ENCODE results near the gene RAD51B.

Gene RAD51B

DNA sequence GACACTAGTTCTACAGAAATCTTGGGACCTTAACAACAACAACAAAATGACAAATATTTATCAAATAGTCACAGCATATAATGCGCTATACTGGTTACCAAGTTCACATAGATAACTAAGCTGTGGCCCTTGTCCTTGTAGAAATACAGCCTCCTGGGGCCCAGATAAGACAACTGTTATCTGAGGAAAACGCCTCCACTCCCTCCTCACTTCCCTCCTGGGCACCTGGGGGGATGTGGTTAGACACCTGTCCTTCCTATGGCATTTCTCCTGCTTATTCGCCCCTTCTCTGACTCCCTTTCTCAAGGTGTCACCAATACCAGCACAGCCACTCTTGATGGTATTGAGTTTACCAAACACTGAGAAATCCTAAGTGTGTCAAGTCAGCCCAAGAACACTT is 419.4 kb downstream of the RAD51B start:
- TF ChIP-seq, protein P1, sequence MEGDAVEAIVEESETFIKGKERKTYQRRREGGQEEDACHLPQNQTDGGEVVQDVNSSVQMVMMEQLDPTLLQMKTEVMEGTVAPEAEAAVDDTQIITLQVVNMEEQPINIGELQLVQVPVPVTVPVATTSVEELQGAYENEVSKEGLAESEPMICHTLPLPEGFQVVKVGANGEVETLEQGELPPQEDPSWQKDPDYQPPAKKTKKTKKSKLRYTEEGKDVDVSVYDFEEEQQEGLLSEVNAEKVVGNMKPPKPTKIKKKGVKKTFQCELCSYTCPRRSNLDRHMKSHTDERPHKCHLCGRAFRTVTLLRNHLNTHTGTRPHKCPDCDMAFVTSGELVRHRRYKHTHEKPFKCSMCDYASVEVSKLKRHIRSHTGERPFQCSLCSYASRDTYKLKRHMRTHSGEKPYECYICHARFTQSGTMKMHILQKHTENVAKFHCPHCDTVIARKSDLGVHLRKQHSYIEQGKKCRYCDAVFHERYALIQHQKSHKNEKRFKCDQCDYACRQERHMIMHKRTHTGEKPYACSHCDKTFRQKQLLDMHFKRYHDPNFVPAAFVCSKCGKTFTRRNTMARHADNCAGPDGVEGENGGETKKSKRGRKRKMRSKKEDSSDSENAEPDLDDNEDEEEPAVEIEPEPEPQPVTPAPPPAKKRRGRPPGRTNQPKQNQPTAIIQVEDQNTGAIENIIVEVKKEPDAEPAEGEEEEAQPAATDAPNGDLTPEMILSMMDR (IDR thresholded peaks at IDR 0.05; ENCODE audit: borderline replicate concordance, insufficient read depth, low read depth, low read length), result no peak
- no peak overlapping the region for H3K4me3 ChIP-seq (ENCODE audit: low read depth, low read length)

DNA sequence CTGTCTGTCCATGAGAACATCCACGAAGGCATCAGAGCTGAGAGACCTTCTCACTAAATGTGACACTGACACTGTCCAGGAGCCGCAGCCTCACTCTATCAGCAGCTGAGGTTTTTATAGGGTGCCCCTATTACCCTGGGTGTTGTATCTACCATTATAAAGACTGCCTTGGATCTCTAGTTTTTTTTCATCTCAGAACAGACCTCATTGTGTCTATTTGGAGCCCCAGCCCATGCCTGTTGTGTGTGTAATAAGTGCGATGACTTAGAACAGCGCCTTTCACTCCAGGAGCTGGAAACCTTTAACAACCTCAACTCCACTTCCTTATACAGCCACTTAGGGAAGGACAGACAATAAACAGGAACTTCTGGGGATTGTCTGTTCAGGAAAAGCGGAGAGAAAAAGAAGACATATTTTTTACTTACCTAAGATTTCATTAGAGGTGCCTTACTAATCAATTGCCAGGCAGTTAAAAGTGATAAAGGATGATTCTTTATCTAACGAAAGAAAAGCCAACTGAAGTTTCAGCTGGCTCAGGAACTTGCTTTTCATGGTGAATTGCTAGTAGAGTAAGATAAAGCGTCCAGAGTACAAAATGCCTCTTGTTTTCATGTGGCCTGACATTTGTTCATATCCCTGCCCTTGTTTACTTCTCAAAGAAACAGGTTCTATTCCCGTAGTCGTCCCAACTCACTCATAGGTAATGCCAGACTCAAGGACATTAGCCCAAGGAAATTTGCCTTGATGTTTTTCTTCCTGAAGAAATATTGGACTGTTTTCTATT is 420.6 kb downstream of the RAD51B start:
- H3K4me3 ChIP-seq (ENCODE audit: low read depth, low read length), result no peak overlapping the region
- TF ChIP-seq, protein P1 (IDR thresholded peaks at IDR 0.05; ENCODE audit: borderline replicate concordance, insufficient read depth, low read depth, low read length), result no peak

DNA sequence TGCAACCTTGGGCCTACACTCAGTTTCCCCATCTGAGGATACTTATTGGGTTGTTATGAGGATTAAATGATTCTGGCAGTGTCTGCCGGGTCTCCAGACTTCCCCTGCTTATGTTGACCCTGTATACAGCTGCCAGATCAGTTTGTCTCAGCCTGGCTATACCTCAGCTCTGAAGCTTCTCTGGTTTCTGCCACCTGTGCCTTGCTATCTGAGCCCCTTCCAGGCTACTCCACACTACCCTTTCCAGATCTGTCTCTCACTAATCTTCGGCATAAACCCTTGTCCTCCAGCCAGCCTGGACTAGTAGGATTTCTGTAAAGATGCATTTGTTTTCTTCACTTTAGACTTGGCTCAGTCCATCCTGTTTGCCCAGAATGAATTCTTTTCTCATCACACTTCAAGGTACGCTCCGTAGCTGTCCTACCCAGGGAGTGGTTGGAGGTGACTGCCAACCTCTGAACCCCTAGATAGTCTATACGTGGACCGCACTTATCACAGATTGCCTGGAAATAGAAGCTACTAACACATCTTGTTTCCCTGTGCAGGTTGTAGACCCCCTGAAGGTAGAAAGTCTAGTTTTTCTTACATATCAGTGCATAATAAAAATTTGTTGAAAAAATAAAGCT is 422.4 kb downstream of the RAD51B start:
- H3K4me3 ChIP-seq (ENCODE audit: low read depth, low read length), result no peak overlapping the region
- TF ChIP-seq, protein P1 (IDR thresholded peaks at IDR 0.05; ENCODE audit: borderline replicate concordance, insufficient read depth, low read depth, low read length), result no peak

DNA sequence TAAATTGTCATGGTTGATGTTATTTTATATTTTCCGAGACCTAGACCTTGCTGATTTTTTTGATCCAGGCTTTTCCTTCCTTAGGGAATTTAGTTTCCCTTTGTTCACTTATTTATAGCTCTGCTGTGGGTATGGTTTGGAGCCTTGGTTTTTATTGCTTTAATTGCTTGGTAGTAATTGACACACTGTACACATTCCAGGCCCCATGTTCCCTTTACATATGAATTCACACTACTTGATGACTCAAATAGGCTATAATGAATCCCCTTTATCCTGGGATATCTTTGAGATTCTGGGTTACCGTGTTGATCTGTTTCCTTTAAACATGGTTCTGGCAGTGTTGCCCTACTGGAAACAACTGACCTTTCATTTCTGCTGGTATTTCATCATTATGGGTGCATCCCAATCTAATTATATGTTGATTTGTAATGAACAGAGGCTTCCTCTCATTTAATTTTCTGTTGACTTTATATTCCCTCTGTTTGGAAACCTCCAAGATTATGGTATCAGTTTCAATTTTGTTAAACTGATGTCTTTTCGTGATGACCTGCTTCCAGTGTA is 424.0 kb downstream of the RAD51B start:
- H3K4me3 ChIP-seq (ENCODE audit: low read depth, low read length), result no peak overlapping the region
- TF ChIP-seq, protein P1 (IDR thresholded peaks at IDR 0.05; ENCODE audit: borderline replicate concordance, insufficient read depth, low read depth, low read length), result no peak

DNA sequence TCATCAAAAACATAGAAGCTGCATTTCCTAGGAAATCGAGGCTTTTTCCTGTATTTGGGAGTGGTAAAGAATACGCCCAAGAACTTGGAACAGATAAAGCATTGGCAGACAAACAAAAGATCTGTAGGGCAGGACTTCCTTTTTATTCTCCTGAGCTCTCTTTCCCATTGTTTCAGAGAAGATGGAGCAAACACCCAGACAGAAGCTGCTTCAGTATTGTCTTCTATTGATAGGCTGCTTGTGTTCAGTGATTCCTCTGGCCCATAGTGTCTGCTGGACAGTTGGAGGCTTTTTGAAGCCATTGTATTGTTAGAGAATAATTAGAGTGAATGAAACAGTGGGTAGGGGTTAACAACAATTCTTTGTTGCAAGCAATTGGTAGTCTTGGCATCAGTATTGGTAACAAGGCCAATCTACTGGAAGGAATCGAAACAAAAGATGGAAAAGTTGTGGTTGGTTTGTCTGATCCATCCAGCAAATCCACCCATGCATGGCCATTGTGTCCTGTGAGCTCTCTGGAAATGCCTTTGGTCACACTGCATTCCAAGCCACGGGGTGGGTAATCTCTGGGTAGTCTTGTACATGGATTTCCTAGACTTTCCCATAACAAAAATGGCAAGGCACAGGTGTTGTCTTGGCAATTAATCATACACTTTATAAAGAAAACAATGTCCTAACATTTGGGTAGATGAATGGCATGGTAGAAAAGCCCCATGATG is 424.8 kb downstream of the RAD51B start:
- TF ChIP-seq, protein P1 (IDR thresholded peaks at IDR 0.05; ENCODE audit: borderline replicate concordance, insufficient read depth, low read depth, low read length), result no peak
- no peak overlapping the region for H3K4me3 ChIP-seq (ENCODE audit: low read depth, low read length)

DNA sequence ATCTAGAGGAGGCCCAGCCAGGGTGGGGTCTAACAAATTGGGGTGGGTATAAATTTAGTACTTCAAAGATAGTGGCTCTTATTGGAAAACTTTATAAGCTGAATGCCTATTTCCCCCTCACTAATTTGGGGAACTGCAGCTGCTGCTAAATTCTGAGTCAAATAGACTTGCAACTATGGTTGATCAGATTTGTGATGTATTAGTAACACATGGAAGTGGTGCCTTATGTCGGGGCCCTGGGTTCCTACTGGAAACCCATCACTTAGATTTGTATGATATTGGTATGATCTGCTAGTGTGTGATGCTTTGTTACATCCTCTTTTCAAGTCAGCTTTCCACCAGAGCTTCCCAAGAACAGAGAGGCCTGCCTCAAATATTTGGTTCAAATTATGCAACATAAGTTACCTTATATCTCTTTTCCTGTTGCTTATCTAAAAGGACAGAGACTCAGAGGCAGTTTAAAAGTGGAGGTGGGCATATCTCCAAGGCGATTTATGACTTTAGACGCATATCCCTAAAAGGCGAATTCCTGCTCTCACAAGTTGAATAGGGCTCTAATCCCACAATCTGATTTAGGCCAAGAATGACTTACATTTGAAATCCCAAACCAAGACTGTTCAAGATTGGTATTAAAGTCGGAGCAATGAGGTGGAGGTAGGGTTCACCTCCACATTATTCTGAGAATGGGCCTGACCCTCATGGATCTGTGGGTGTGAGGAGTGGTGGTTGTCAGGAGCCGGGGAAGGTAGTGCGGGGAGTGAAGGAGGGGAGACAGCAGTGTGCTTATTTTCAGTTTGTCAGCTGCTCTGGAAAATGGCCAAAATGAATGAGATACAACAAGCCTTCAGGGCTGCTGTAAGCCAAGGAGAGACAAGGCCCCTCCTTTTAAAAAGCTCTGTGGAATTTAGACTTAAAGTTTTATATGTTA is 425.8 kb downstream of the RAD51B start:
- H3K4me3 ChIP-seq (ENCODE audit: low read depth, low read length), result no peak overlapping the region
- TF ChIP-seq, protein P1 (IDR thresholded peaks at IDR 0.05; ENCODE audit: borderline replicate concordance, insufficient read depth, low read depth, low read length), result no peak
